Ishikawa (cell line): ENCODE results near the gene PRMT7.

Experiments used
- CEBPB ChIP-seq: IDR thresholded peaks from 2 replicates; pipeline ENCODE4 v1.6.1; 2012
- CREB1 ChIP-seq: IDR thresholded peaks from 2 replicates; pipeline ENCODE4 v1.6.1; 2012; ENCODE audit warnings: low read depth
- EGR1 ChIP-seq: IDR thresholded peaks from 2 replicates; pipeline ENCODE4 v1.6.1; 2012
- EP300 ChIP-seq: IDR thresholded peaks from 2 replicates; pipeline ENCODE4 v1.6.1; 2012; ENCODE audit warnings: borderline replicate concordance
- FOXM1 ChIP-seq: IDR thresholded peaks from 2 replicates; pipeline ENCODE4 v1.6.1; 2012; ENCODE audit warnings: low read depth, borderline replicate concordance
- MAX ChIP-seq: IDR thresholded peaks from 2 replicates; pipeline ENCODE4 v1.6.1; 2012
- NFIC ChIP-seq: IDR thresholded peaks from 2 replicates; pipeline ENCODE4 v1.6.1; 2012
- RAD21 ChIP-seq: IDR thresholded peaks from 2 replicates; pipeline ENCODE4 v1.6.1; 2012; ENCODE audit warnings: low read depth
- TAF1 ChIP-seq: IDR thresholded peaks from 2 replicates; pipeline ENCODE4 v1.6.1; 2012; ENCODE audit warnings: low read depth, mild to moderate bottlenecking
- TCF12 ChIP-seq: IDR thresholded peaks from 2 replicates; pipeline ENCODE4 v1.6.1; 2012; ENCODE audit warnings: low read depth
- TEAD4 ChIP-seq: IDR thresholded peaks from 2 replicates; pipeline ENCODE4 v1.6.1; 2012
- USF1 ChIP-seq: IDR thresholded peaks from 2 replicates; pipeline ENCODE4 v1.6.1; 2012
- YY1 ChIP-seq: IDR thresholded peaks from 2 replicates; pipeline ENCODE4 v1.6.1; 2012; ENCODE audit warnings: low read depth
- ZBTB7A ChIP-seq: IDR thresholded peaks from 2 replicates; pipeline ENCODE4 v1.6.1; 2012; ENCODE audit warnings: low read depth
- TF ChIP-seq, protein P1 (sequence below): IDR thresholded peaks from 2 replicates; pipeline ENCODE4 v1.6.1; 2012; ENCODE audit warnings: low read depth, mild to moderate bottlenecking

Gene PRMT7

DNA sequence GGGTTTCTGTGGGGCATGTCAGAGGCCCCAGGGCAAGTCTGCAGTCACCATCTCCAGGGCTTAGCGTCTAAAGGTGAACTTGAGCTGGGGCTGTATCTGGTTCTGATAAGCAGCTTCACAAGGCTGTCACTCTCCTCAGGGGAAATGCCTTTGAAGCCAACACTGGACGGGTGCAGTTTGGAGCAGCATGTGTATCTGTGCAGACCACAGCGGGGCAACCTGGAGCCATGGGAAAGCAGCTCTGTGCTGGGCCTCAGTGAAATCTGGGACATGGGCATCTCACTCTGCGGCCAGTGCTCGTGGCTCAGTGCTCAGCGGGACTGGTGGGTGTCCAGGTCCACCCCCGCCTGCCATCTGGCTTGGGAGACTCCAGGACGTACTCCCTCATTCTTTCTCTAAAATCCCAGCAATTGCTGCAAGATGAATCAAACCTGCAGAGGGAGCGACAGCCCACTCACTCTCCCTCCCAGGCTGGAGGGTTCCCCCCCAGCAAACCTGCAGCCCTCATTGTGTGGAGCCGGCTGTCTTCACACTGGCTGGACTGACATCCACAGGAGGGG, 63.5 kb downstream of the PRMT7 start:
- TF ChIP-seq TEAD4 = no peak
- no peak for TF ChIP-seq USF1
- no peak for TF ChIP-seq TCF12
- TF ChIP-seq CEBPB = no peak
- TF ChIP-seq ZBTB7A = no peak

DNA sequence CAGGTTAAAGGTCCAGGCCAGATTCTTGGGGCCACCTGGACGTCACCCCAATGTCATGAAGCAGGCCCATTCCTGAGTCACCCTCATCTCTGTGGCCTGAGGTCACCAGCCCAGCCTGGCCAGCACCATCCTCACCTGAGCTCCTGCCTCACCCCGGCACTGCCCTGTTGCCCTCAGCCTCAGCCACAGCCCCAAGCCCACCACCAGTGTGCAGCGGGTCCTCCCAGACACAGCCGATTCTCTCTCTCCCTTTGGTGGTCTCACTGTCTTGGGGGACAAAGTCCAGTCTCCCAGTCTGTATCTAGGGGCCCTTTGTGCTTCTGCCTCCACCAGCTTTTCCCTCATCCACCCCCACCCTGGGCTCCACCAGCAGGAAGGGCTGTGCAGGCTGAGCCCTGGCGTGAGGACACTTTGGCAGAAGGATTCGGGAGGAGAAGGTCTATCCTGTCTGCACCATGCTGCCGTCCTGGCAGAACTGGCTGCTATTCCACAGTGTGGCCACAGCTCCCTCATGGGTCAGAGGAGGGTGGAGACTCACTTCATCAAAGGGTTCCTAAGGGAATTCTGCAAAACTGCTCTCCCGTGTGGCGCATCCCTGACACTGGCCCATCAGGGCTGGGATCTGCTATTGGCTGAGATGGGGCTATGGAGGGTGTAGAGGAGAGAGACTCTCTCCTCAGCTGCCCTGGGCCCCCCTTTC, 64.3 kb downstream of the PRMT7 start:
- no peak for TF ChIP-seq USF1
- TF ChIP-seq TEAD4 = no peak
- no peak for TF ChIP-seq YY1
- TF ChIP-seq MAX = no peak
- TF ChIP-seq NFIC = no peak
- TF ChIP-seq, protein P1, sequence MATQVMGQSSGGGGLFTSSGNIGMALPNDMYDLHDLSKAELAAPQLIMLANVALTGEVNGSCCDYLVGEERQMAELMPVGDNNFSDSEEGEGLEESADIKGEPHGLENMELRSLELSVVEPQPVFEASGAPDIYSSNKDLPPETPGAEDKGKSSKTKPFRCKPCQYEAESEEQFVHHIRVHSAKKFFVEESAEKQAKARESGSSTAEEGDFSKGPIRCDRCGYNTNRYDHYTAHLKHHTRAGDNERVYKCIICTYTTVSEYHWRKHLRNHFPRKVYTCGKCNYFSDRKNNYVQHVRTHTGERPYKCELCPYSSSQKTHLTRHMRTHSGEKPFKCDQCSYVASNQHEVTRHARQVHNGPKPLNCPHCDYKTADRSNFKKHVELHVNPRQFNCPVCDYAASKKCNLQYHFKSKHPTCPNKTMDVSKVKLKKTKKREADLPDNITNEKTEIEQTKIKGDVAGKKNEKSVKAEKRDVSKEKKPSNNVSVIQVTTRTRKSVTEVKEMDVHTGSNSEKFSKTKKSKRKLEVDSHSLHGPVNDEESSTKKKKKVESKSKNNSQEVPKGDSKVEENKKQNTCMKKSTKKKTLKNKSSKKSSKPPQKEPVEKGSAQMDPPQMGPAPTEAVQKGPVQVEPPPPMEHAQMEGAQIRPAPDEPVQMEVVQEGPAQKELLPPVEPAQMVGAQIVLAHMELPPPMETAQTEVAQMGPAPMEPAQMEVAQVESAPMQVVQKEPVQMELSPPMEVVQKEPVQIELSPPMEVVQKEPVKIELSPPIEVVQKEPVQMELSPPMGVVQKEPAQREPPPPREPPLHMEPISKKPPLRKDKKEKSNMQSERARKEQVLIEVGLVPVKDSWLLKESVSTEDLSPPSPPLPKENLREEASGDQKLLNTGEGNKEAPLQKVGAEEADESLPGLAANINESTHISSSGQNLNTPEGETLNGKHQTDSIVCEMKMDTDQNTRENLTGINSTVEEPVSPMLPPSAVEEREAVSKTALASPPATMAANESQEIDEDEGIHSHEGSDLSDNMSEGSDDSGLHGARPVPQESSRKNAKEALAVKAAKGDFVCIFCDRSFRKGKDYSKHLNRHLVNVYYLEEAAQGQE = no peak
- TF ChIP-seq TCF12 = no peak
- TF ChIP-seq CEBPB = no peak
- no peak for TF ChIP-seq CREB1
- no peak for TF ChIP-seq EGR1
- TF ChIP-seq FOXM1 = no peak
- TF ChIP-seq EP300 = no peak
- no peak for TF ChIP-seq ZBTB7A

- TF ChIP-seq, protein P1 = no peak
- TF ChIP-seq TAF1 (no peak), TCF12 (no peak), CEBPB (no peak), EGR1 (no peak), TEAD4 (no peak), FOXM1 (no peak), EP300 (no peak), MAX (no peak), CREB1 (no peak), YY1 (no peak), USF1 (no peak), ZBTB7A (no peak), NFIC (no peak), RAD21 (no peak)
These were observed 65.2 kb downstream of the PRMT7 start for GRCh38 chr16:68375801-68376536.

GRCh38 chr16:68376590-68376989, 65.8 kb downstream of the PRMT7 start:
- TF ChIP-seq YY1 (no peak), TEAD4 (no peak), TCF12 (no peak), TAF1 (no peak), USF1 (no peak), EP300 (no peak), CREB1 (no peak), ZBTB7A (no peak), EGR1 (no peak), FOXM1 (no peak), RAD21 (no peak), NFIC (no peak), CEBPB (no peak), MAX (no peak)
- TF ChIP-seq, protein P1 = no peak
